IMR-90 (cell line): ENCODE results near the gene ZNF19. TPM values are rescaled to one million over a fixed set of nuclear protein-coding genes. Genes with fewer than 3 reads are reported as not detected.
A peak's percentile ranks its signal among the peaks of the same experiment; 100 is the strongest.

Experiments used
- ATAC-seq: fragments of 200-7000 bp; cut with Tn5 transposase; 2 replicates; pipeline ENCODE4 v1.9.1; 2020; ENCODE audit warnings: low read depth, mild to moderate bottlenecking, moderate library complexity
- BruUV-seq: library from RNA; stranded (reverse); fragments of 400-500 nt; replicated peaks from 2 replicates; lab custom pipeline; 2021; lab: Mats Ljungman, UMichigan
- CTCF ChIA-PET: fragments of 300-600 bp; formaldehyde crosslinking; extraction: SDS; loops from one replicate; lab custom pipeline; 2021; ENCODE audit warnings: antibody characterized with exemption; lab: Yijun Ruan, JAX
- POLR2A ChIA-PET: fragments of 300-600 bp; sonication (Branson Sonifier 250); formaldehyde crosslinking; loops from one replicate; lab custom pipeline; 2022; ENCODE audit warnings: antibody characterized with exemption; ENCODE audit not compliant: unreplicated experiment; lab: Charles Lee
- DNase-seq: peaks from one replicate; pipeline ENCODE4 v3.0.0; 2013
- H2AFZ ChIP-seq: replicated peaks from 2 replicates; pipeline ENCODE3; 2013; ENCODE audit warnings: low read length, mild to moderate bottlenecking; ENCODE audit not compliant: poor library complexity
- H2AK5ac ChIP-seq: 2 replicates; pipeline ENCODE4 v1.6.1; 2013; ENCODE audit warnings: low read depth, low read length, inconsistent platforms
- H2AK9ac ChIP-seq: replicated peaks from 2 replicates; pipeline ENCODE3; 2013; ENCODE audit warnings: mild to moderate bottlenecking, low read depth, low read length, moderate library complexity; ENCODE audit not compliant: poor library complexity
- H2BK120ac ChIP-seq: 2 replicates; pipeline ENCODE4 v1.6.1; 2013; ENCODE audit warnings: low read depth, low read length, inconsistent platforms
- H2BK15ac ChIP-seq: 3 replicates; pipeline ENCODE4 v1.6.1; 2013; ENCODE audit warnings: low read depth, low read length, inconsistent platforms
- H2BK20ac ChIP-seq: 2 replicates; pipeline ENCODE4 v1.6.1; 2013; ENCODE audit warnings: low read depth, mild to moderate bottlenecking, inconsistent platforms, low read length, moderate library complexity
- H2BK5ac ChIP-seq: 2 replicates; pipeline ENCODE4 v1.6.1; 2013; ENCODE audit warnings: mild to moderate bottlenecking, low read depth, low read length, inconsistent platforms; ENCODE audit not compliant: poor library complexity, severe bottlenecking
- H3K14ac ChIP-seq: replicated peaks from 2 replicates; pipeline ENCODE4 v1.6.1; 2013; ENCODE audit warnings: low read depth, low read length, inconsistent platforms
- H3K18ac ChIP-seq: 2 replicates; pipeline ENCODE4 v1.6.1; 2013; ENCODE audit warnings: low read depth, low read length, control low read depth
- H3K23ac ChIP-seq: 2 replicates; pipeline ENCODE4 v1.6.1; 2013; ENCODE audit warnings: low read depth, low read length, inconsistent platforms
- H3K27ac ChIP-seq: 2 replicates; pipeline ENCODE4 v1.5.1; 2013; ENCODE audit warnings: mild to moderate bottlenecking, control low read depth, low read length; ENCODE audit not compliant: insufficient read depth
- H3K27me3 ChIP-seq: 2 replicates; pipeline ENCODE4 v1.6.1; 2013; ENCODE audit warnings: low read length; ENCODE audit not compliant: control insufficient read depth, insufficient read depth
- H3K36me3 ChIP-seq: 2 replicates; pipeline ENCODE4 v1.6.1; 2013; ENCODE audit warnings: low read length, mixed read lengths; ENCODE audit not compliant: control insufficient read depth, insufficient read depth
- H3K4ac ChIP-seq: 2 replicates; pipeline ENCODE4 v1.6.1; 2013; ENCODE audit warnings: low read depth, low read length, inconsistent platforms
- H3K4me1 ChIP-seq: 2 replicates; pipeline ENCODE4 v1.6.1; 2013; ENCODE audit warnings: low read length, mixed read lengths; ENCODE audit not compliant: control insufficient read depth, insufficient read depth
- H3K4me2 ChIP-seq: 2 replicates; pipeline ENCODE4 v1.6.1; 2013; ENCODE audit warnings: low read depth, mild to moderate bottlenecking, control low read depth, low read length, moderate library complexity
- H3K4me3 ChIP-seq: 2 replicates; pipeline ENCODE4 v1.5.1; 2013; ENCODE audit warnings: low read depth, mild to moderate bottlenecking, control low read depth, low read length, moderate library complexity; ENCODE audit not compliant: insufficient read depth
- H3K56ac ChIP-seq: 2 replicates; pipeline ENCODE4 v1.6.1; 2013; ENCODE audit warnings: low read length, inconsistent platforms; ENCODE audit not compliant: insufficient read depth; ENCODE audit errors: extremely low read depth
- H3K79me1 ChIP-seq, 2 experiments: 2 replicates each; pipeline ENCODE4 v1.6.1; 2013; ENCODE audit warnings: low read length in 2 of 2, inconsistent platforms in 1 of 2, low read depth in 1 of 2
- H3K9ac ChIP-seq: 2 replicates; pipeline ENCODE4 v1.6.1; 2013; ENCODE audit warnings: low read depth, low read length, control low read depth
- H3K9me1 ChIP-seq: 2 replicates; pipeline ENCODE4 v1.6.1; 2013; ENCODE audit warnings: low read length, inconsistent platforms; ENCODE audit not compliant: insufficient read depth
- H3K9me3 ChIP-seq: 2 replicates; pipeline ENCODE4 v1.6.1; 2013; ENCODE audit warnings: low read length; ENCODE audit not compliant: control insufficient read depth, insufficient read depth
- H4K20me1 ChIP-seq: 2 replicates; pipeline ENCODE4 v1.6.1; 2013; ENCODE audit warnings: low read length, inconsistent platforms; ENCODE audit not compliant: insufficient read depth
- H4K5ac ChIP-seq: 2 replicates; pipeline ENCODE4 v1.6.1; 2013; ENCODE audit warnings: mild to moderate bottlenecking, low read depth, low read length, control low read depth
- H4K8ac ChIP-seq, 2 experiments: 2 replicates each; pipeline ENCODE4 v1.6.1; 2013; ENCODE audit warnings: low read depth in 2 of 2, low read length in 2 of 2, control low read depth in 1 of 2, inconsistent platforms in 1 of 2
- H4K91ac ChIP-seq: 2 replicates; pipeline ENCODE4 v1.6.1; 2013; ENCODE audit warnings: low read depth, low read length, inconsistent platforms; ENCODE audit not compliant: insufficient read depth
- BHLHE40 ChIP-seq: fragments of 150-350 bp; IDR thresholded peaks from 2 replicates; pipeline ENCODE4 v1.6.1; 2016; ENCODE audit warnings: mild to moderate bottlenecking, low read depth, low read length
- CEBPB ChIP-seq: IDR thresholded peaks from 2 replicates; pipeline ENCODE4 v1.6.1; 2012; ENCODE audit warnings: low read depth, low read length, improper control_type of control experiment
- CHD1 ChIP-seq: IDR thresholded peaks from 2 replicates; pipeline ENCODE4 v1.6.1; 2012; ENCODE audit warnings: low read depth, low read length, improper control_type of control experiment
- FOS ChIP-seq: fragments of 150-350 bp; IDR thresholded peaks from 2 replicates; pipeline ENCODE4 v1.6.1; 2016; ENCODE audit warnings: low read depth, low read length
- MAFK ChIP-seq: IDR thresholded peaks from 2 replicates; pipeline ENCODE4 v1.6.1; 2012; ENCODE audit warnings: low read depth, low read length, improper control_type of control experiment
- MAZ ChIP-seq: IDR thresholded peaks from 2 replicates; pipeline ENCODE4 v1.6.1; 2012; ENCODE audit warnings: low read depth, mild to moderate bottlenecking, low read length, improper control_type of control experiment, moderate library complexity, borderline replicate concordance
- MXI1 ChIP-seq: IDR thresholded peaks from 2 replicates; pipeline ENCODE4 v1.6.1; 2012; ENCODE audit warnings: low read depth, mild to moderate bottlenecking, low read length, moderate library complexity, borderline replicate concordance
- NFE2L2 ChIP-seq: fragments of 150-350 bp; IDR thresholded peaks from 2 replicates; pipeline ENCODE4 v1.6.1; 2016; ENCODE audit warnings: low read depth, mild to moderate bottlenecking, low read length
- POLR2A ChIP-seq: IDR thresholded peaks from 2 replicates; pipeline ENCODE4 v1.6.1; 2012; ENCODE audit warnings: mild to moderate bottlenecking, low read depth, low read length
- RAD21 ChIP-seq: IDR thresholded peaks from 2 replicates; pipeline ENCODE4 v1.6.1; 2012; ENCODE audit warnings: low read length, improper control_type of control experiment
- RCOR1 ChIP-seq: IDR thresholded peaks from 2 replicates; pipeline ENCODE4 v1.6.1; 2012; ENCODE audit warnings: mild to moderate bottlenecking, low read length, improper control_type of control experiment; ENCODE audit not compliant: insufficient replicate concordance
- RFX5 ChIP-seq: IDR thresholded peaks from 2 replicates; pipeline ENCODE4 v1.8.0; 2012; ENCODE audit warnings: low read depth, mild to moderate bottlenecking, low read length, moderate library complexity
- SMC3 ChIP-seq: fragments of 150-350 bp; IDR thresholded peaks from 2 replicates; pipeline ENCODE4 v1.6.1; 2016; ENCODE audit warnings: low read depth, mild to moderate bottlenecking, antibody characterized with exemption, low read length, moderate library complexity
- WGBS, 2 experiments: methylation state at CpG; one replicate each; pipeline versions ENCODE4 v1.1.5 to v1.1.7; 2013; ENCODE audit warnings: missing lambda C conversion rate in 2 of 2; ENCODE audit not compliant: insufficient read length in 1 of 2; ENCODE audit errors: extremely low coverage in 2 of 2; 5-methylcytosine and 5-hydroxymethylcytosine counted together
- dilution Hi-C: fragments of 300-500 bp; cut with HindIII; formaldehyde crosslinking; loops from one replicate; pipeline ENCODE4 v1.14.3; 2018; ENCODE audit warnings: low sequenced_read_pairs; ENCODE audit not compliant: unreplicated experiment
- in situ Hi-C: fragments of 300-500 bp; cut with MboI; formaldehyde crosslinking; loops from 3 replicates; pipeline ENCODE4 v1.14.3; 2019; ENCODE audit warnings: low sequenced_read_pairs, inconsistent platforms, mixed read lengths
- intact Hi-C: fragments of 100-400 bp; cut with micrococcal nuclease; formaldehyde crosslinking; loops from 2 replicates; pipeline ENCODE4 v1.10.0; 2022
- polyA plus RNA-seq, 3 experiments: library from polyadenylated mRNA; depleted of rRNA; stranded (reverse); fragments of >200 nt; gene quantifications; 2 replicates each; pipeline ENCODE4 v1.2.3, GENCODE V29; 2012; ENCODE audit warnings: low replicate concordance in 1 of 3
- total RNA-seq: library from RNA; depleted of rRNA; stranded (reverse); fragments of >200 nt; gene quantifications from 2 replicates; pipeline ENCODE4 v1.2.3, GENCODE V29; 2012
- TF ChIP-seq, protein P1 (sequence below): fragments of 150-350 bp; IDR thresholded peaks from 2 replicates; pipeline ENCODE4 v1.6.1; 2017; ENCODE audit warnings: mild to moderate bottlenecking, antibody characterized with exemption, low read length, low read depth
- TF ChIP-seq, protein P2 (sequence below): conservative IDR thresholded peaks from 2 replicates; pipeline ENCODE4 v1.5.1; 2012; ENCODE audit warnings: mild to moderate bottlenecking, low read depth, low read length, improper control_type of control experiment

The ZNF19 gene
- total and polyA plus RNA-seq, 2 of the 4 experiments (the other 2 are of a cell fraction) = 0.89 to 2.9 TPM

DNA sequence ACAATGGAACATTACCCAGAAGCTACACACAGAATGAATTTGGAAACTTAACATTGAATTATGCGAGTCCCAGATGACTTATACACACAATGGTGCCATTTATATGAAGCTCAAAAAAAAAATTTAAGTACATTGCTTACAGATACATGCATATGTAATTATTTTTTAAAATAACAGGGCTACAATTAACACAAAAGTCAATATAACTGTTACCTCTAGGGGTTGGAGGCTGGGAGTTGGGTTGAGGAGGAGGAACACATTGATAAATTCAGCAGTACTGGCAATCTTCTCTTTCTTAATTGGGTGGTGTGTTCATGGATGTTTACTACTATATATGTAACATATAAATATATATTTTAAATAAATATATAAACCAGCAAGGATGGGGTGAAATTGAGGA is 28.2 kb downstream of the ZNF19 start:
- Histone ChIP-seq H3K79me1 (peaks cover 16 to 48% of the 10 kb centered on the region in 2 experiments), H3K18ac (no peak overlapping the region), H4K20me1 (peaks cover 4% of the 10 kb centered on the region; the same call in 1 of the 2 replicates), H2AK5ac (no peak overlapping the region), H3K56ac (peak overlapping the region; percentile 38), H2BK20ac (peak overlapping the region; percentile 37; the same call in 1 of the 2 replicates), H3K9me3 (no peaks in the 10 kb centered on the region), H3K4me1 (peaks cover 6% of the 10 kb centered on the region), H2BK5ac (peak overlapping the region; percentile 90), H2BK15ac (no peak overlapping the region), H4K5ac (no peak overlapping the region), H3K4ac (no peak overlapping the region), H4K91ac (no peak overlapping the region), H2BK120ac (no peak overlapping the region), H3K36me3 (peaks cover 9% of the 10 kb centered on the region), H3K4me2 (peak overlapping the region; percentile 78; the same call in 1 of the 2 replicates), H2AK9ac (no peak overlapping the region), H2AFZ (no peak overlapping the region), H3K9ac (0 out of 2 replicates have a peak overlapping the region, but pooled peaks have one; percentile 12), H3K27me3 (no peaks in the 10 kb centered on the region), H3K4me3 (peak overlapping the region; percentile 11; the same call in 1 of the 2 replicates), H4K8ac (peak overlapping the region; percentile 82 to 97; a peak in 2 of 4 replicates), H3K9me1 (0 out of 2 replicates have a peak, but pooled peaks cover 3% of the 10 kb centered on the region), H3K27ac (peak overlapping the region; percentile 32; the same call in 1 of the 2 replicates), H3K23ac (no peak overlapping the region), H3K14ac (no peak overlapping the region)
- no peak for ATAC-seq
- no TSS peak for BruUV-seq
- in situ Hi-C loops = no loop called here
- ChIA-PET POLR2A (interaction anchor here (0.6 kb wide), 1 partner anchor 787 kb away, joined by 3 read pairs; no protein-coding TSS in a partner anchor), CTCF (interaction anchor here (0.5 to 1.4 kb wide), 4 partner anchors 18 to 1080 kb away, joined by 3 to 5 read pairs (median 3); no protein-coding TSS in a partner anchor)
- intact Hi-C loops = no loop called here
- no CpG with 5 or more reads among the region's 1 CpG for WGBS, 2 experiments
- dilution Hi-C loops = no loop called here
- no peak for DNase-seq
- TF ChIP-seq CEBPB = no peak
- no peak for TF ChIP-seq RFX5
- TF ChIP-seq FOS = no peak
- TF ChIP-seq SMC3 = no peak
- no peak for TF ChIP-seq POLR2A
- TF ChIP-seq, protein P1, sequence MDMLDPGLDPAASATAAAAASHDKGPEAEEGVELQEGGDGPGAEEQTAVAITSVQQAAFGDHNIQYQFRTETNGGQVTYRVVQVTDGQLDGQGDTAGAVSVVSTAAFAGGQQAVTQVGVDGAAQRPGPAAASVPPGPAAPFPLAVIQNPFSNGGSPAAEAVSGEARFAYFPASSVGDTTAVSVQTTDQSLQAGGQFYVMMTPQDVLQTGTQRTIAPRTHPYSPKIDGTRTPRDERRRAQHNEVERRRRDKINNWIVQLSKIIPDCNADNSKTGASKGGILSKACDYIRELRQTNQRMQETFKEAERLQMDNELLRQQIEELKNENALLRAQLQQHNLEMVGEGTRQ = no peak
- no peak for TF ChIP-seq NFE2L2
- no peak for TF ChIP-seq MAFK
- TF ChIP-seq RCOR1 = no peak
- TF ChIP-seq, protein P2, sequence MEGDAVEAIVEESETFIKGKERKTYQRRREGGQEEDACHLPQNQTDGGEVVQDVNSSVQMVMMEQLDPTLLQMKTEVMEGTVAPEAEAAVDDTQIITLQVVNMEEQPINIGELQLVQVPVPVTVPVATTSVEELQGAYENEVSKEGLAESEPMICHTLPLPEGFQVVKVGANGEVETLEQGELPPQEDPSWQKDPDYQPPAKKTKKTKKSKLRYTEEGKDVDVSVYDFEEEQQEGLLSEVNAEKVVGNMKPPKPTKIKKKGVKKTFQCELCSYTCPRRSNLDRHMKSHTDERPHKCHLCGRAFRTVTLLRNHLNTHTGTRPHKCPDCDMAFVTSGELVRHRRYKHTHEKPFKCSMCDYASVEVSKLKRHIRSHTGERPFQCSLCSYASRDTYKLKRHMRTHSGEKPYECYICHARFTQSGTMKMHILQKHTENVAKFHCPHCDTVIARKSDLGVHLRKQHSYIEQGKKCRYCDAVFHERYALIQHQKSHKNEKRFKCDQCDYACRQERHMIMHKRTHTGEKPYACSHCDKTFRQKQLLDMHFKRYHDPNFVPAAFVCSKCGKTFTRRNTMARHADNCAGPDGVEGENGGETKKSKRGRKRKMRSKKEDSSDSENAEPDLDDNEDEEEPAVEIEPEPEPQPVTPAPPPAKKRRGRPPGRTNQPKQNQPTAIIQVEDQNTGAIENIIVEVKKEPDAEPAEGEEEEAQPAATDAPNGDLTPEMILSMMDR = no peak
- no peak for TF ChIP-seq MAZ
- TF ChIP-seq RAD21 = no peak
- TF ChIP-seq CHD1 = no peak
- no peak for TF ChIP-seq MXI1
- no peak for TF ChIP-seq BHLHE40
